NCI-H2196 treated with DMSO at 0.1 percent for 48 hours (cell line): Measurements from ENCODE around the gene LSS.
"Not testable (repeated sequence)": the region's sequence is repeated elsewhere in the genome, so short reads cannot be mapped to it uniquely, and the experiment has no call there.

Experiments used
- DNase-seq: peaks from one replicate; lab custom pipeline; 2025; ENCODE audit not compliant: unreplicated experiment; lab: John Stamatoyannopoulos, UW

Gene LSS

GRCh38 chr21:46155514-46156377 lies 72.8 kb downstream of the LSS start, which contains the start of gene FTCD:
Gene FTCD, minus strand, starts transcription at chr21:46155579. Its CDS starts 56 bp downstream, at chr21:46155523.
- no peak for DNase-seq

GRCh38 chr21:46154955-46155513 lies 73.5 kb downstream of the LSS start:
- DNase-seq: no peak

- no peak for DNase-seq
These were observed 74.2 kb downstream of the LSS start for GRCh38 chr21:46154155-46154954.

GRCh38 chr21:46153247-46154154 lies 75.1 kb downstream of the LSS start:
- DNase-seq: no peak

DNA sequence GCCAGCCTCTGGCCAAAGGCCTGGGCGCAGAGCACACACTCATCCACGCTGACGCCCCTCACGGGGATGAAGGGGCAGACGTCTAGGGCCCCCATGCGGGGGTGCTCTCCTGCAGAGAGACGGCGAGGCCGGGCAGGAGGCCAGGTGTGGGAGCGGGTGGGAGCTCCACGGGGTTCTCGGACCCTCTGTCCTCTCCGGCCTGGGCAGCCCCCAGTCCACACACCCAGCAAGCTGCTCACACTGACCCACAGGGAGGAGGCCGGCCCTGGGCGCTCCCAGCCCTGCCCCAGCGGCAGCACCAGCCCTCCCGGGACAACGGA lies 75.7 kb downstream of the LSS start:
- DNase-seq: no peak

DNA sequence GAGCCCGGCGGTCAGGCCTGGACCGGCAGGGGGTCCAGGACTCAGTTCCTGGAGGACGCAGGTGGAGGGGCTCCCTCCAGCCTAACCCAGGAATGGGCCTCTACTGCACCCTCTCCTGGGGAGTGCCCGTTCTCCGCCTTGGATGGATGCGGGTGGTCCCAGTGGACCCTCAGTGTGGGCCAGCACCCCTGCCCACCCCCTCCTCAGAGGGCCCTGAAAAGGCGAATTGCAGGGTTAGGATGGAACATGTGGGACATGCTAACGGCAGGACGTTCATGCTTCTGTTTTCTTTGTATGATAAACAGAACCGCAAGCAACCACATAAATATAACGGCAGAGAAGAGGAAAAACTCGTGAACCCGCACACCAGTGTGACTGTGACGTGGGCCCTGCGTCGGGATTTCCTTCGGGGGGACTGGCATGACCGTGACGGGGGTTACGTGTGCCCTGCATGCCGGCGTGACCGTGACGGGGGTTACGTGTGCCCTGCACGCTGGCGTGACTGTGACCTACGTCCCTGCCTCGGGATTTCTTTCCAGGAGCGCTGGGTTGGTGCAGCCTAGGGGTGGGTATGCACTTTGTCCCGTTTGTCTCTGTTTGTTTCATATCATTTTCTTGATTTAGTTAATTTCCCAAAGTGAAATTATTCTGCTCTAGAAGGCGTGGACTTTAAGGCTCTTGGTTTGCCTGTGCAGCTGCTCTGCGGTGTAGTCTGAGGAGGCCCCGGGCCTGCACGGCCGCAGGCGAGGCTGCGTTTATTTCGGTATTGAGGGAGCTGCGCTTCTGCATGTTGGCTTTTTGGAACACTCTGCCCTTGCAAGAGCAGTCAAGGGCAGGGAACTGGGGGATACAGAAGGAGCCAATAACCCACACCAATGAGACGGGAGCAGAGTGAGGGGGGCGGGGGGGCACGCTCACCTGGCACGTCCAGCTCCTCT lies 76.3 kb downstream of the LSS start:
- DNase-seq: no peak

DNA sequence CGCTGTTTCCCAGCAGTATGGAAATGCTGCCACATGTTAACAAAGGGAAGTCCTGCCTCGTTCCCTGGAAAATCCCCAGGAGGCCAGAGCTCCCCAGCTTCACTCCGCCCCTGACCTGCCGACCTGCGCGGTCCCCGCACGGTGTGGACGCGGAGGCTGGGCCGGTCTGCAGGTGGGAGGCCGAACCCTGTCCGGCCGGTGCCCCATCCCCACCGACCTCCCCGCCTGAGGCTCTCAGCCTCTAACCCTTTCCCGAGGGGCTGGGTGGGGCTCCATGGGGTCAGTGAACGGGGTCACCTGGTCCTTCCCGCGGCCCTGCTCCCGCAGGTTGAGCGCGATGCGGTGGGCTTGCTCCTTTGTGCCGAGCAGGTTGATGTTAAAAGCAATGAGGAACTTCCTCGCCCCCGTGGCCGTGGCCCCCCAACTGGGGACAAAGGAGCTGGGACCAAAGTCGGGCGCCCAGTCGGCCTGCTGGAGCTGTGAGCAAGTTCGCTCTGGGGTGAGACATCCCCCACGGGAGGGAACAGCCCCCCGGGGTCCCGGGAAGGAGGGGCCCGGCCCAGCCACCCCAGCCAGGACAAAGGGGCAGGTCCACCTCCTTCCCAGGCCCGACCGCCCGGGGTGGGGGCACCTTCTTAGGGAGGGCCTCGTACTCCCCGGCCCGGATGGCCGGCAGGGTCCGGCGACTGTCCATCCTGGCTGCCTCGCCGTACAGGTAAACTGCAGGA lies 77.1 kb downstream of the LSS start:
- DNase-seq: no peak

- DNase-seq: no peak
These were observed 78.0 kb downstream of the LSS start for GRCh38 chr21:46150491-46151121.

DNA sequence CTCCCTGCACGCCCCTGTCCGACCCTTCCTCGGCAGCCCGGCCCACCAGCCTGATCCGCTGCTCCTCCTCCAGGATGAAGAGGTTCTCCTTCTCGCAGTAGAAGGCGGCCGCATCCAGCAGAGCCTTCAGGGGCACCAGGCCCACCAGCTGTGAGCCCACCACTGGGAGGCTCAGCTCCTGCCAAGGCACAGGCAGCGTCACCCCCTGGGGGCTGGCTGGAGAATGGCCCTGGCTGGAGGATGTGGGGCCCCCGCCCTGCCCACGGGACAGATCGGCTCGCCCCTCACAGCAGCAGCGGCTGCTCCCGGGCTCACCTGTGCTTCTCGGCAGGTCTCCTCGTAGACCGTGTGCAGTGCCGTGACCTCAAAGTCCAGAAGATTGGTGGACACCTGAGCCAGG lies 78.5 kb downstream of the LSS start:
- no peak for DNase-seq

- no peak for DNase-seq
These were observed 79.2 kb downstream of the LSS start for GRCh38 chr21:46149205-46149901.

- no peak for DNase-seq
These were observed 80.5 kb downstream of the LSS start for GRCh38 chr21:46148106-46148505.

GRCh38 chr21:46147429-46147828 lies 81.1 kb downstream of the LSS start:
- not testable (repeated sequence) for DNase-seq

GRCh38 chr21:46146856-46147255 lies 81.7 kb downstream of the LSS start:
- DNase-seq: no peak

DNA sequence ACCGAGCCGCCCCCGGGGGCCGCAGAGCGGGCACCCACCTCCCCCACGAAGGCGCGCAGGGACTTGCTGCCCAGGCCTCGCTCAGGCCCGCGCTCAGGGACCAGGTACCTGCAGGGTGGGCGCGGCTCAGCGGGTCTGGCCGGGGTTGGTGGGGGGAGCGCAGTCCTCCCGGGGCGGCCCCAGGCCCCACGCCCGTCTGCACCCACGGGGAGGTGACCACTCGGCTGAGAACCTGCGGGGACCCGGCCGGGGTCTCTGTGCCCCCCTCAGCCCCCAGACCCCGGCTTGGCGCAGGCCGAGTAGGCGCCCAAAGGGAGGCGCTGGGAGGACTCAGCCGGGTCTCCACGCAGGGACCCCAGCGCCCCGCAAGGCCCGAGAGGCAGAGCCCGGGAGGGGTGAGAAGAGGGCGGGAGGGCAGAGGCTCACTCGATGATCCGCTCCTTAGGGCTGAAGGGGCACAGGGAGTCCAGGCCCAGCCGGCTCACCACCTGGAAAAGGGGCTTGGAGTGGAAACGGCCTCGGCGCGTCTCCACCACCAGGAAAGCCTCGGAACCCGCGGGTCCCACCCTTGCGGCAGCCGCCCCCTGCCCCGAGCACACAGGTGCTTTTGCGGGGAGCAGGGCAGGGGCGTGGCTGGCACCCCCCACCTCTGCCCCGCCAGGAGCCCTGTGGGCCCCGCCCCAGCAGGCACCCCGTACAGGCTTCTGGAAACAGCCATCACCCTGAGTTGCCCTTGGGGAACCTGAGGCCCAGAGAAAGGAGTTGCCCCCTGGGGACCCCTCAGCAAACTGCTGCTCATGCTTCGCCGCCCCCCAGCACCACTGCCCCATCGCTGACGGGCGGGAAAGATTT lies 82.5 kb downstream of the LSS start:
- DNase-seq: no peak

DNA sequence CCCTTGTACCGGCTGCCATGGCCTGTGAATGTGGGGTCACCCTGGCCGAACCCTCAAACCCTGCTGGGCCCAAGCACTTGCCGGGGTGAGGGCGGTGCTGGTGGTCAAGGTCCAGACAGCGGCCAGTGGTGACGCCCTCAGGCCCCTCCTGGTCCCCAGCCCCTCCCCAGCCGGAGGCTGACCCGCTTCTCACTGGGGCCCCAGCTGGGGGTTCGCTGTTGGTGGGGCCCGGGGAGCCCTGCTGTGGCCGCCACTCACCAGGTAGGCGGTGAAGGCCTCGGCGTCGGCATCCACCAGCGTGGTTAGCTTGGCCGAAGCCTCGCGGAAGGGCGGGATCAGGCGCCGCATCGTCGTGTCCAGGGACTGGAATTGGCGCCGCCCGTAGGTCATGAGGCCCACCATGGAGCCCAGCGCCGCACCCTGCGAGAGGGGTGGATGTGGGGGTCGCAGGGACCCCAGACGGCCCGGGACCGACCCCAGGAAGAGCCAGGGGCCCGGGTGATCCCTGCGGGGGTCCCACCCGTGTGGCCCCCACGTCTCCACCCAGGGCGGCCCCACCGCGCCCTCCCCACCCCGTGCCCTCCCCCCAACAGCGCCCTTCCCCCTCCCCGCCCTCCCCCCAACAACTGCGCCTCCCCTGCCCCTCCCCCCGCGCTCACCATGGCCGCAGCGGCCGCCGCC lies 83.3 kb downstream of the LSS start:
- DNase-seq: no peak

- no peak for DNase-seq
These were observed 84.0 kb downstream of the LSS start for GRCh38 chr21:46144464-46145070.
